ENCODE measurements around the gene UVSSA. TPM values are rescaled to one million over a fixed set of nuclear protein-coding genes. Genes with fewer than 3 reads are reported as not detected.

UVSSA gene
- total RNA-seq, 4 donors from 2014 or later: 13.5 to 114 (median 34.2) TPM

- Histone ChIP-seq H3K4me1 (no peaks in the 10 kb centered on the region), H3K9me3 (no peaks in the 10 kb centered on the region), H3K4me3 (no peak overlapping the region), H3K36me3 (no peaks in the 10 kb centered on the region), H3K27ac (no peak overlapping the region), H3K27me3 (no peaks in the 10 kb centered on the region)
- no peak for DNase-seq
- intact Hi-C loops (cut with DNase I; ENCODE audit: low total_unique reads): no loop called here
- no peak for TF ChIP-seq POLR2AphosphoS5 (IDR thresholded peaks at IDR 0.05)
- TF ChIP-seq CTCF (IDR thresholded peaks at IDR 0.05): no peak
- no peak for TF ChIP-seq EP300 (IDR thresholded peaks at IDR 0.05; ENCODE audit: low read depth)
- no peak for TF ChIP-seq POLR2A (IDR thresholded peaks at IDR 0.05)
- 83% methylated on average over 8 of the region's 10 CpGs; no CpG with 5 or more reads in 1 of the 2 donors for WGBS, 2 donors (ENCODE audit: low coverage in 1 of 2)
- in situ Hi-C loops (cut with MboI; ENCODE audit: low pct_ligation_motif_present in 1 of 4, low pct_unique_long_range_greater_than_20kb in 1 of 4, low sequenced_read_pairs in 3 of 4): loop anchor here in 3 of 4 donors (25.0 kb wide), 2 partner anchors 250 to 275 kb away; no protein-coding TSS in a partner anchor
Measured at GRCh38 chr4:1362046-1362445, 15.0 kb downstream of the UVSSA start.

- in situ Hi-C loops (cut with MboI; ENCODE audit: low pct_ligation_motif_present in 1 of 4, low pct_unique_long_range_greater_than_20kb in 1 of 4, low sequenced_read_pairs in 3 of 4) (loop anchor here in 3 of 4 donors (25.0 kb wide), 2 partner anchors 250 to 275 kb away; no protein-coding TSS in a partner anchor), intact Hi-C loops (cut with DNase I; ENCODE audit: low total_unique reads) (no loop called here)
- Histone ChIP-seq H3K36me3 (no peaks in the 10 kb centered on the region), H3K4me1 (no peaks in the 10 kb centered on the region), H3K9me3 (no peaks in the 10 kb centered on the region), H3K27me3 (no peaks in the 10 kb centered on the region), H3K27ac (no peak overlapping the region), H3K4me3 (no peak overlapping the region)
- TF ChIP-seq EP300 (IDR thresholded peaks at IDR 0.05; ENCODE audit: low read depth): no peak
- no peak for TF ChIP-seq POLR2AphosphoS5 (IDR thresholded peaks at IDR 0.05)
- TF ChIP-seq POLR2A (IDR thresholded peaks at IDR 0.05): no peak
- DNase-seq: no peak
- 91% methylated on average over 17 of the region's 17 CpGs; no CpG with 5 or more reads in 1 of the 2 donors for WGBS, 2 donors (ENCODE audit: low coverage in 1 of 2)
Measured at GRCh38 chr4:1362521-1362920, 15.5 kb downstream of the UVSSA start.

GRCh38 chr4:1363513-1363912 is 16.5 kb downstream of the UVSSA start:
- Histone ChIP-seq H3K4me3 (no peak overlapping the region), H3K27me3 (no peaks in the 10 kb centered on the region), H3K9me3 (no peaks in the 10 kb centered on the region), H3K27ac (no peak overlapping the region), H3K4me1 (no peaks in the 10 kb centered on the region), H3K36me3 (no peaks in the 10 kb centered on the region)
- in situ Hi-C loops (cut with MboI; ENCODE audit: low pct_ligation_motif_present in 1 of 4, low pct_unique_long_range_greater_than_20kb in 1 of 4, low sequenced_read_pairs in 3 of 4): loop anchor here in 3 of 4 donors (25.0 kb wide), 2 partner anchors 249 to 274 kb away; no protein-coding TSS in a partner anchor
- intact Hi-C loops (cut with DNase I; ENCODE audit: low total_unique reads): no loop called here
- TF ChIP-seq CTCF (IDR thresholded peaks at IDR 0.05): no peak
- no peak for TF ChIP-seq POLR2AphosphoS5 (IDR thresholded peaks at IDR 0.05)
- TF ChIP-seq POLR2A (IDR thresholded peaks at IDR 0.05): no peak
- no peak for TF ChIP-seq EP300 (IDR thresholded peaks at IDR 0.05; ENCODE audit: low read depth)
- WGBS, 2 donors (ENCODE audit: low coverage in 1 of 2): 90 to 91% methylated on average over 11 of the region's 11 CpGs
- no peak for DNase-seq

GRCh38 chr4:1364217-1364616 is 17.2 kb downstream of the UVSSA start:
- no peaks in the 10 kb centered on the region for H3K4me1 ChIP-seq
- in situ Hi-C loops (cut with MboI; ENCODE audit: low pct_ligation_motif_present in 1 of 4, low pct_unique_long_range_greater_than_20kb in 1 of 4, low sequenced_read_pairs in 3 of 4): loop anchor here in 3 of 4 donors (25.0 kb wide), 2 partner anchors 248 to 273 kb away; no protein-coding TSS in a partner anchor
- H3K36me3 ChIP-seq: no peaks in the 10 kb centered on the region
- 83 to 94% methylated on average over 1 to 8 of the region's 18 CpGs for WGBS, 2 donors (ENCODE audit: low coverage in 1 of 2)
- TF ChIP-seq EP300 (IDR thresholded peaks at IDR 0.05; ENCODE audit: low read depth) (no peak), POLR2AphosphoS5 (IDR thresholded peaks at IDR 0.05) (no peak), POLR2A (IDR thresholded peaks at IDR 0.05) (no peak), CTCF (IDR thresholded peaks at IDR 0.05) (no peak)
- H3K27me3 ChIP-seq: no peaks in the 10 kb centered on the region
- intact Hi-C loops (cut with DNase I; ENCODE audit: low total_unique reads): no loop called here
- H3K27ac ChIP-seq: peak overlapping the region in 1 of 4 donors; percentile 29
- DNase-seq: no peak
- H3K9me3 ChIP-seq: no peaks in the 10 kb centered on the region
- no peak overlapping the region for H3K4me3 ChIP-seq
